GM18517 (cell line): ENCODE data around the gene CSF2RB.

ENCODE experiments used
- ATAC-seq: cut with Tn5 transposase; IDR thresholded peaks from one replicate; pipeline ENCODE4 v1.9.1; 2021; ENCODE audit warnings: mild to moderate bottlenecking, moderate library complexity; ENCODE audit not compliant: unreplicated experiment

Gene CSF2RB

GRCh38 chr22:36934418-36935312 is 21.2 kb downstream of the CSF2RB start:
- ATAC-seq: no peak

DNA sequence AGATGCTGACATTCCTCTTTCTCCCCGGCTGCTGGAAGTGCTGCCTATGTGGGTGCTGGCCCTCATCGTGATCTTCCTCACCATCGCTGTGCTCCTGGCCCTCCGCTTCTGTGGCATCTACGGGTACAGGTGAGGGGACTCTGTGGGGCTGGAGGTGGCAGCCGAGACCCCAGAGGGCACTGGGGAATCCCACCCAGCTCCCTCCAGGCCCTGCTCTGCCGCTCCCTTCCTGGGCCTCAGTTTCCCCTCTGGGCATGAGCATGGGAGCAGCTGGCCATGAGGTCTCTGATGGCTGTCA is 21.8 kb downstream of the CSF2RB start:
- ATAC-seq: no peak

- ATAC-seq: no peak
Observed at GRCh38 chr22:36935694-36936093, 22.3 kb downstream of the CSF2RB start.

GRCh38 chr22:36936362-36937116 is 23.1 kb downstream of the CSF2RB start:
- no peak for ATAC-seq

DNA sequence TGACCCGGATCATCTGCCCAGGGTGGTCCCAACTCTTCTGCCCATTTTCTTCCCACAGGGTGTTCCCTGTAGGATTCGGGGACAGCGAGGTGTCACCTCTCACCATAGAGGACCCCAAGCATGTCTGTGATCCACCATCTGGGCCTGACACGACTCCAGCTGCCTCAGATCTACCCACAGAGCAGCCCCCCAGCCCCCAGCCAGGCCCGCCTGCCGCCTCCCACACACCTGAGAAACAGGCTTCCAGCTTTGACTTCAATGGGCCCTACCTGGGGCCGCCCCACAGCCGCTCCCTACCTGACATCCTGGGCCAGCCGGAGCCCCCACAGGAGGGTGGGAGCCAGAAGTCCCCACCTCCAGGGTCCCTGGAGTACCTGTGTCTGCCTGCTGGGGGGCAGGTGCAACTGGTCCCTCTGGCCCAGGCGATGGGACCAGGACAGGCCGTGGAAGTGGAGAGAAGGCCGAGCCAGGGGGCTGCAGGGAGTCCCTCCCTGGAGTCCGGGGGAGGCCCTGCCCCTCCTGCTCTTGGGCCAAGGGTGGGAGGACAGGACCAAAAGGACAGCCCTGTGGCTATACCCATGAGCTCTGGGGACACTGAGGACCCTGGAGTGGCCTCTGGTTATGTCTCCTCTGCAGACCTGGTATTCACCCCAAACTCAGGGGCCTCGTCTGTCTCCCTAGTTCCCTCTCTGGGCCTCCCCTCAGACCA is 24.0 kb downstream of the CSF2RB start:
- ATAC-seq: no peak

GRCh38 chr22:36938028-36938425 is 24.6 kb downstream of the CSF2RB start:
- ATAC-seq: no peak

DNA sequence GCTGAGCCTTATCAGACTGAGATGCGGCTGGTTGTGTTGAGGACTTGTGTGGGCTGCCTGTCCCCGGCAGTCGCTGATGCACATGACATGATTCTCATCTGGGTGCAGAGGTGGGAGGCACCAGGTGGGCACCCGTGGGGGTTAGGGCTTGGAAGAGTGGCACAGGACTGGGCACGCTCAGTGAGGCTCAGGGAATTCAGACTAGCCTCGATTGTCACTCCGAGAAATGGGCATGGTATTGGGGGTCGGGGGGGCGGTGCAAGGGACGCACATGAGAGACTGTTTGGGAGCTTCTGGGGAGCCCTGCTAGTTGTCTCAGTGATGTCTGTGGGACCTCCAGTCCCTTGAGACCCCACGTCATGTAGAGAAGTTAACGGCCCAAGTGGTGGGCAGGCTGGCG is 25.5 kb downstream of the CSF2RB start:
- ATAC-seq: no peak

GRCh38 chr22:36940676-36941075 is 27.2 kb downstream of the CSF2RB start:
- ATAC-seq: no peak

DNA sequence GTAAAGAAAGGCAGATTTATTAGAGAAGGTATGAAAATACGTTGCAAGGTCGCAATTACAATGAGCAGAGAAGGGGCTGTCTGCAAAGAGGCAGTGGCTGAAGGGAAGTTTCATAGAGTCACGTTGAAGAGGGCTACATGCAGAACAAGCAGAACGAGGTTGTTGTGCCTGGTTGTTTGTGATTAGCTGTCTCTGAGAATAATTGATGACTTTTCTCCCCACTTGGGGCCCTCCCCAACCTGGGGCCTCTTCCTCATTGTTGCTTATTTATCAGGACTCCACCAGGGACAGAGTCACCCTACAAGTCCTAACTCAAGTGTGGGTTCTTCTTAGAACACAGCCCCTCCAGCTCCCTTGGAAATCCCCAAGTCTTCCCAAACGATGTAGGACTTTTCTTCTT is 29.1 kb downstream of the CSF2RB start:
- ATAC-seq: no peak

DNA sequence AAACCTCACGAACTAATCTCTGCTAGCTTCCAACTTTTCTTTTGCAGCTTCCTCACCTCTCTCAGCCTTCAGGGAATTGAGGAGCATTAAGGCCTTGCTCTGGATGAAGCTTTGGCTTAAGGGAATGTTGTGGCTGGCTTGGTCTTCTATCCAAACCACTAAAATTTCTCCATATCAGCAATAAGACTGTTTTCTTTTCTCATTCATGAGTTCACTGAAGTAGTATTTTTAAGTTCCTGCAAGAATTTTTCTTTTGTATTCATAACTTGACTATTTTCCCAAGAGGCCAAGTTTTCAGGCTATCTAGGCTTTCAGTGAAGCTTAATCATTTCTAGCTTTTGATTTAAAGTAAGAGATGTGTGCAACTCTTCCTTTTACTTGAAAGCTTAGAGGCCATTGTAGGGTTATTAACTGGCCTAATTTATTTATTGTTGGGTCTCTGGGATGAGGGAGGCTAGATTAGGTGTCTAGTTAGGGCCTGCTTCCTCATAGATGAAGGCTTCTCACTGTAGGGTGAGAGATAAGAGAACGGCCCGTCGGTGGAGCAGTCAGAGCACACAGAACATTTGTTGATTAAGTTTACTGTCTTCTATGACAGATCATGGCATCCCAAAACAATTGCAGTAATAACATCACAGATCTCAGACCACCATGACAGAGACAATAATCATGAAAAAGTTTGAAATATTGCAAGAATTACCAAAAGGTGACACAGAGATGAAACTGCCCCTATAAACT is 33.2 kb downstream of the CSF2RB start:
- ATAC-seq: no peak

DNA sequence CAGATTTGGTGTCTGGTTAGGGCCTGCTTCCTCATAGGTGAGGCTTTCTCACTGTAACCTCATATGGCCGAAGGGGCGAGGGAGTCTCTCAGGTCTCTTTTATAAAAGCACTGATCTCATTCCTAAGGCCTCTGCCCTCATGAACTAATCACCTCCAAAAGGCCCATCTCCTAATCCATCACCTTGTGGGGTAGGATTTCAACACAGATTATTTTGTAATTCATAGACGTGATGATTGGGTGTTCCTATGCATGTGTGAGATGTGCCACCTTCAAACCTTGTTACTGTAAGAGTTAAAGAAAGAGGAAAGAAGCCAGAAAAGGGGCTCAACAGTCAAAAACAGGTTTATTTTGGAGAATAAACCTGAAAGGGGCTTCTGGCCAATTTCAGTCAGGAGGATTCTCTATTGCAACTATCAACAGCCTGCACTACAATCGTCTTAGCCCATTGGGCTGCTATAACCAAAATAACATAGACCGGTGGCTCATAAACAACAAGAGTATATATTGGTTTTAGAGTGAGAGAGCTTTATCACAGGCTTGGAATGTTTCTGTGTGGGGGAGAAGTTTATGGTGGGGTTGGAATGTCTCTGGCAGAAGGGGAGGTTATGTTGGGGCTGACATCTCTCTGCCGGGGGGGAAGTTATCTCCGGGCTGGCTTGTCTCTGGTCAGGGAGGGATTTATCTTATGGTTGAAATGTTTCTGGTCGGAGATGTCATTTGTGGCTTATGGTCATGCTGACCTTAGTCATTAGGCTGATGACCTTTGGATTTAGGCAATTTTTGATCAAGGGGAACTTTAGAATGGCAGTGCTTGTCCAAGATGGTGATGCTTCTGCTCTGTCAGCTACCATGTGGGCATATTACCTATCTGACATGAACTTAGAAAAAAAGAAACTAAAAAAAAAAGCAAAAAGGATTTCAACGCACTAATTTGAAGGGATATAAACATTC is 35.1 kb downstream of the CSF2RB start:
- ATAC-seq: no peak

GRCh38 chr22:36950797-36951590 is 37.6 kb downstream of the CSF2RB start:
- no peak for ATAC-seq

GRCh38 chr22:36951746-36952145 is 38.3 kb downstream of the CSF2RB start:
- no peak for ATAC-seq

DNA sequence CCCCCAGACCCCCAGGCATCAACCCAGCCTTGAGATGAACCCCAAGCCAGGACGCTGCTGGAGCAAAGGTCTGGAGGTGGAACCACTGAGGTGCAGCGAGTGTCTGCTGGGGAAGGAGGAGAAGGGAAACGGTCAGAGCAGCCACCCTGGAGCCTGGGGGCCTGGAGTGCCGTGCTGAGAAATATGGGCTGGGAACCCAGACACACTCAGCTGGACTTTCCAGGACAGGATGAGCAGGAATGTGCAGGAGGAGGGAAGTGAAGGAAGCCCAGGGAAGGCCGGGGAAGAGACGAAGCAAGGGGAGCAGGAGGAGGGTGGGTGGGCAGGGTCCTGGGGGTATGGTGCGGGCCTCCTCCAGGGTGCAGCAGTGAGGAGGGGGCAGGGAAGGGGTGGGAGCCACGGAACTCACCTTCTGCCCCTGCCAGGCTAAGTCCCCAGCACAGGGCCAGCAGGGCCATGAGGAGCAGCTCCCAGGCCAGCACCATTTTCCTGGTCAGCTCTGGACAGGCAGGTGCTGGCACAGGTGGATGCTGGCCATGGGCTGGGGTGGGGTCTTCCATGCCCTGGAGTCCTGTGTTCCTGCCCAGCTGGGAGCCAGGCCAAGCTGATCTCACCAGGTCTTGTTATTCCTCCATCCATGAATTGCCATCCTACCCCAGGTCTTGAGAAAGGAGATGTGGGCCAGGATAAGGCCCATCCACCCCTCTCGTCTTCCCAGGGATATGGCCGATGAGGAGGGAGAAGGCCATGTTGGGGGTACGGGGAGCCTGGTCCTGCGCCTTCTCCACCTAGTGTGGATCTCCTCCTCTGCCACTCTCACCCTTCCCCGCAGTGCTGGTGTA is 40.0 kb downstream of the CSF2RB start:
- ATAC-seq: no peak

GRCh38 chr22:36954251-36955014 is 41.0 kb downstream of the CSF2RB start:
- ATAC-seq: no peak

- no peak for ATAC-seq
Observed at GRCh38 chr22:36955691-36956090, 42.3 kb downstream of the CSF2RB start.

- no peak for ATAC-seq
Observed at GRCh38 chr22:36958366-36958765, 44.9 kb downstream of the CSF2RB start.
